ENCODE measurements around the gene ARHGAP32. TPM values are rescaled to one million over a fixed set of nuclear protein-coding genes. Genes with fewer than 3 reads are reported as not detected.
"Not testable (repeated sequence)": the region's sequence is repeated elsewhere in the genome, so short reads cannot be mapped to it uniquely, and the experiment has no call there.

ARHGAP32 gene
- total RNA-seq, 3 donors from 2014 or later: 19.8 to 56.6 (median 37.4) TPM

DNA sequence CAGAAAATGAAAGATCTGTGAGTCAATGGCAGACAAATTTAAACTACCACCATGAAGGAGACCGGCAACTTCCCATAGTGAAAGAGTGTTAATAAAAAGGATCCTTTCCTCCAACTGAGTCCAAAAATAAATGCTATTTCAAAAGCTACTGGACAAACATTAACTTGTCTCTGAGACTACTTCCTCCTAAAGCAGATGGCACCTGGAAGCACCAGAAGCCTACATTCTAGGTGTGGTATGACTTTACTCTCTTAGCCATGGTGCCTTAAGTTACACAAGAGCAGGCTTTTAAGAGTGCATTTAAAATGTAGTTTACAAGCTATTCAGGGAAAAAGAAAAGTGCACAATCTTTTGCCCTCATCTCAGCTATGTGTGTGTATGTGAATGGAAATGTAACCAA is 2.5 kb downstream of the ARHGAP32 start:
- TF ChIP-seq POLR2AphosphoS5 (IDR thresholded peaks at IDR 0.05): no peak
- no peaks in the 10 kb centered on the region for H3K36me3 ChIP-seq
- DNase-seq (ENCODE audit: low spot score in 2 of 2): no peak
- no peak overlapping the region for H3K4me3 ChIP-seq
- peaks cover 0 to 26% of the 10 kb centered on the region in 2 donors for H3K4me1 ChIP-seq
- H3K27ac ChIP-seq: peak overlapping the region; percentile 45 to 68
- intact Hi-C loops (cut with DNase I; ENCODE audit: low total_unique reads): no loop called here
- peaks cover 0 to 6% of the 10 kb centered on the region in 2 donors for H3K9me3 ChIP-seq
- H3K27me3 ChIP-seq: no peaks in the 10 kb centered on the region

DNA sequence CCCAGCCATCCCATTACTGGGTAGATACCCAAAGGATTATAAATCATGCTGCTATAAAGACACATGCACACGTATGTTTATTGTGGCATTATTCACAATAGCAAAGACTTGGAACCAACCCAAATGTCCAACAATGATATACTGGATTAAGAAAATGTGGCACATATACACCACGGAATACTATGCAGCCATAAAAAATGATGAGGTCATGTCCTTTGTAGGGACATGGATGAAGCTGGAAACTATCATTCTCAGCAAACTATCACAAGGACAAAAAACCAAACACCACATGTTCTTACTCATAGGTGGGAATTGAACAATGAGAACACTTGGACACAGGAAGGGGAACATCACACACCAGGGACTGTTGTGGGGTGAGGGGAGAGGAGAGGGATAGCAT is 7.0 kb downstream of the ARHGAP32 start:
- H3K27me3 ChIP-seq; H3K27ac ChIP-seq; H3K9me3 ChIP-seq; intact Hi-C loops (cut with DNase I; ENCODE audit: low total_unique reads); H3K4me1 ChIP-seq; H3K4me3 ChIP-seq; DNase-seq (ENCODE audit: low spot score in 2 of 2); H3K36me3 ChIP-seq: not testable (repeated sequence)

DNA sequence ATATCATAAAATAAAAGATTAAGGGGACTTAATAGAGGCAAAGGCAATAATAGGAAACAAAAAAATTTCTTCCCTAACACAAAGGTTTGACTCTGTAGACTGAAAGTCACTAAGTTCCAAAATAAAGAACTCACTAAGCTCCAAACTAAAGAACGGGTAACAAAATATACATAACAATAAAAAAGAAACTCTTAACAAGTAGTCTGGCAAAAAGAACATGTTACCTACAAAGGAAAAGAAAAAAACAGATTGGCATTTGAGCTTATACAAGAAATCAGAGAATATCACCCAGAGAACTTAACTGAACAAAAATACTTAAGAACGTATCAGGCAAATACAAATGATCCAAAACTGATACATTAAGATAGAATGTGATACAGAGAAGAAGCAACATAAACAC is 7.5 kb downstream of the ARHGAP32 start:
- no peaks in the 10 kb centered on the region for H3K27me3 ChIP-seq
- peaks cover 0 to 6% of the 10 kb centered on the region in 2 donors for H3K9me3 ChIP-seq
- H3K27ac ChIP-seq: no peak overlapping the region
- TF ChIP-seq POLR2A (IDR thresholded peaks at IDR 0.05): no peak
- TF ChIP-seq, protein P1, sequence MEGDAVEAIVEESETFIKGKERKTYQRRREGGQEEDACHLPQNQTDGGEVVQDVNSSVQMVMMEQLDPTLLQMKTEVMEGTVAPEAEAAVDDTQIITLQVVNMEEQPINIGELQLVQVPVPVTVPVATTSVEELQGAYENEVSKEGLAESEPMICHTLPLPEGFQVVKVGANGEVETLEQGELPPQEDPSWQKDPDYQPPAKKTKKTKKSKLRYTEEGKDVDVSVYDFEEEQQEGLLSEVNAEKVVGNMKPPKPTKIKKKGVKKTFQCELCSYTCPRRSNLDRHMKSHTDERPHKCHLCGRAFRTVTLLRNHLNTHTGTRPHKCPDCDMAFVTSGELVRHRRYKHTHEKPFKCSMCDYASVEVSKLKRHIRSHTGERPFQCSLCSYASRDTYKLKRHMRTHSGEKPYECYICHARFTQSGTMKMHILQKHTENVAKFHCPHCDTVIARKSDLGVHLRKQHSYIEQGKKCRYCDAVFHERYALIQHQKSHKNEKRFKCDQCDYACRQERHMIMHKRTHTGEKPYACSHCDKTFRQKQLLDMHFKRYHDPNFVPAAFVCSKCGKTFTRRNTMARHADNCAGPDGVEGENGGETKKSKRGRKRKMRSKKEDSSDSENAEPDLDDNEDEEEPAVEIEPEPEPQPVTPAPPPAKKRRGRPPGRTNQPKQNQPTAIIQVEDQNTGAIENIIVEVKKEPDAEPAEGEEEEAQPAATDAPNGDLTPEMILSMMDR (IDR thresholded peaks at IDR 0.05): no peak
- no peak for TF ChIP-seq POLR2AphosphoS5 (IDR thresholded peaks at IDR 0.05)
- no peak for DNase-seq (ENCODE audit: low spot score in 2 of 2)
- no peak overlapping the region for H3K4me3 ChIP-seq
- intact Hi-C loops (cut with DNase I; ENCODE audit: low total_unique reads): no loop called here
- peaks cover 0 to under 1% of the 10 kb centered on the region in 2 donors for H3K4me1 ChIP-seq
- no peaks in the 10 kb centered on the region for H3K36me3 ChIP-seq

DNA sequence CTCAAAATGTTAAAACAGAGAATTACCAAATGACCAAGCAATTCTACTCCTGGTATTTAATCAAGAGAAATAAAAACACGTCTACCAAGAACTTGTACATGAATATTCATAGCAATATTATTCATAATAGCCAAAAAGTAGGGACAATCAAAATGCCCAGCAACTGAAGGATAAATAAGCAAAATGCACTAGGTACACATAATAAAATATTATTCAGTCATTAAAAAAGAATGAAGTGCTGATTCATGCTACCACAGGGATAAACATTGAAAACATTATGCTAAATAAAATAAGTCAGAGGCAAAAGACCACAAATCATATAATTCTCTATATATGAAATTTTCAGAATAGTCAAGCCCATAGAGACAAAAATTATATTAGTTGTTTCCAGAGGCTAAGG is 24.8 kb downstream of the ARHGAP32 start:
- intact Hi-C loops (cut with DNase I; ENCODE audit: low total_unique reads): no loop called here
- Histone ChIP-seq H3K4me3 (no peak overlapping the region), H3K27ac (no peak overlapping the region), H3K9me3 (no peaks in the 10 kb centered on the region), H3K36me3 (no peaks in the 10 kb centered on the region), H3K4me1 (no peaks in the 10 kb centered on the region), H3K27me3 (no peaks in the 10 kb centered on the region)
- DNase-seq (ENCODE audit: low spot score in 2 of 2): no peak
- TF ChIP-seq, protein P1 (IDR thresholded peaks at IDR 0.05): no peak
- TF ChIP-seq POLR2AphosphoS5 (IDR thresholded peaks at IDR 0.05) (no peak), POLR2A (IDR thresholded peaks at IDR 0.05) (no peak)

DNA sequence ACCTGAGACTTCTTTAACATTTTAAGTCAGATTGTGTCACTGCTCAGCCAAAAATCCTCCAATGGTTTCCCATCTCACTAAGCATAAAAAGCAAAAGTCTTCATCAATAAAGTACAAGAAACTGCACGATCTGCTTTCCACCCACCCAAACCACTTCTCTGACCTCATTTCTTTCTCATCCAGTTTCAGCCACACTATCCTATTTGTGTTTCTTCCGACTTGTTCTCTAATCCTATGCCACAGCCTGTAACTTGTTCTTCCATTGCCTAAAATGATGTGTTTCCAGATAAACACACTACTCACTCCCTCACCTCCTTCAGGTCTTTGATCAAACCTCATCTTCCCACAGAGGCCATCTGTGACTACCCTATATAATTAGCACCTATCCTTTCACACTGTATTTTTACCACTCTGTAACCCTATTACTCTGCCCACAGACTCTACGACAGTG is 28.4 kb downstream of the ARHGAP32 start:
- no peak overlapping the region for H3K27ac ChIP-seq
- no peaks in the 10 kb centered on the region for H3K4me1 ChIP-seq
- TF ChIP-seq, protein P1 (IDR thresholded peaks at IDR 0.05): no peak
- TF ChIP-seq POLR2A (IDR thresholded peaks at IDR 0.05) (no peak), POLR2AphosphoS5 (IDR thresholded peaks at IDR 0.05) (no peak)
- intact Hi-C loops (cut with DNase I; ENCODE audit: low total_unique reads): no loop called here
- H3K9me3 ChIP-seq: no peaks in the 10 kb centered on the region
- no peaks in the 10 kb centered on the region for H3K27me3 ChIP-seq
- DNase-seq (ENCODE audit: low spot score in 2 of 2): no peak
- no peak overlapping the region for H3K4me3 ChIP-seq
- H3K36me3 ChIP-seq: no peaks in the 10 kb centered on the region

DNA sequence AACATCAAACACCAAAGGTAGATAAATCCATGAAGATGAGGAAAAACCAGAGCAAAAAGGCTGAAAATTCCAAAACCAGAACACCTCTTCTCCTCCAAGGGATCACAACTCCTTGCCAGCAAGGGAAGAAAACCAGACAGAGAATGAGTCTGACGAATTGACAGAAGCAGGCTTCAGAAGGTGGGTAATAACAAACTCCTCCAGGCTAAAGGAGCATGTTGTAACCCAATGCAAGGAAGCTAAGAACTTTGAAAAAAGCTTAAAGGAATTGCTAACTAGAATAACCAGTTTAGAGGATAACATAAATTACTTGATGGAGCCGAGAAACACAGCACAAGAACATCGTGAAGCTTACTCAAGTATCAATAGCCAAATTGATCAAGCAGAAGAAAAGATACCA is 35.0 kb downstream of the ARHGAP32 start:
- intact Hi-C loops (cut with DNase I; ENCODE audit: low total_unique reads); H3K27me3 ChIP-seq: not testable (repeated sequence)

DNA sequence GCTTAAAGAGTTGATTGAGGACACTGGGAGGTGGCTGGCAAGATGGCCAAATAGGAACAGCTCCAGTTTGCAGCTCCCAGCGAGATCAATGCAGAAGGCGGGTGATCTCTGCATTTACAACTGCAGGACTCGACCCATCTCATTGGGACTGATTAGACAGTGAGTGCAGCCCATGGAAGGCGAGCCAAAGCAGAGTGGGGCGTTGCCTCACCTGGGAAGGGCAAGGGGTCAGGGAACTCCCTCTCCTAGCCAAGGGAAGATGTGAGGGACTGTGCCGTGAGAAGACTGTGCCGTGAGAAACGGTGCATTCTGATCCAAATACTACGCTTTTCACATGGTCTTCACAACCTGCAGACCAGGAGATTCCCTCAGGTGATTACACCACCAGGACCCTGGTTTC is 36.4 kb downstream of the ARHGAP32 start:
- Histone ChIP-seq H3K4me3 (no peak overlapping the region), H3K4me1 (no peaks in the 10 kb centered on the region), H3K36me3 (no peaks in the 10 kb centered on the region), H3K27me3 (no peaks in the 10 kb centered on the region), H3K27ac (no peak overlapping the region), H3K9me3 (peaks cover 9 to 28% of the 10 kb centered on the region in 2 donors)
- intact Hi-C loops (cut with DNase I; ENCODE audit: low total_unique reads): no loop called here
- no peak for DNase-seq (ENCODE audit: low spot score in 2 of 2)
- TF ChIP-seq, protein P1 (IDR thresholded peaks at IDR 0.05): no peak
- TF ChIP-seq POLR2A (IDR thresholded peaks at IDR 0.05) (no peak), POLR2AphosphoS5 (IDR thresholded peaks at IDR 0.05) (no peak)

More for the DNA sequence above, 35.0 kb downstream of the ARHGAP32 start:
- H3K4me3 ChIP-seq; H3K27ac ChIP-seq; H3K36me3 ChIP-seq; DNase-seq (ENCODE audit: low spot score in 2 of 2); H3K4me1 ChIP-seq: not testable (repeated sequence)
- H3K9me3 ChIP-seq: peaks cover 2 to 22% of the 10 kb centered on the region in 2 donors

All from breast epithelium (tissue), 4 donors.